AG04450 (cell line): ENCODE measurements around the gene NKX6-2. TPM values are rescaled to one million over a fixed set of nuclear protein-coding genes. Genes with fewer than 3 reads are reported as not detected.

Experiments used
- CTCF ChIA-PET: fragments of 300-600, 350-600 bp; formaldehyde crosslinking; extraction: SDS; loops from one replicate; lab custom pipeline; 2022; ENCODE audit warnings: antibody characterized with exemption, inconsistent platforms; lab: Charles Lee
- POLR2A ChIA-PET: fragments of 350-600 bp; formaldehyde crosslinking; extraction: SDS; loops from one replicate; lab custom pipeline; 2021; ENCODE audit warnings: antibody characterized with exemption, inconsistent platforms; lab: Yijun Ruan, JAX
- DNase-seq: peaks from one replicate; pipeline ENCODE4 v3.0.0-alpha.2; 2011; ENCODE audit warnings: low read depth, low spot score
- H3K27ac ChIP-seq: one replicate; pipeline ENCODE4 v1.5.1; 2012; ENCODE audit warnings: low read depth, low read length, control low read depth
- H3K27me3 ChIP-seq: one replicate; pipeline ENCODE4 v1.6.0; 2012; ENCODE audit warnings: low read length; ENCODE audit not compliant: control insufficient read depth, insufficient read depth
- H3K4me3 ChIP-seq: 2 replicates; pipeline ENCODE4 v1.5.1; 2011; ENCODE audit warnings: mild to moderate bottlenecking, low read depth, low read length, control low read depth
- H3K9me3 ChIP-seq: 2 replicates; pipeline ENCODE4 v1.5.1; 2012; ENCODE audit warnings: low read length; ENCODE audit not compliant: control insufficient read depth, insufficient read depth
- CTCF ChIP-seq: IDR thresholded peaks from 2 replicates; pipeline ENCODE4 v1.5.1; 2011; ENCODE audit warnings: low read depth, low read length, control low read depth, inconsistent platforms
- polyA plus RNA-seq: library from polyadenylated mRNA; depleted of rRNA; stranded (reverse); fragments of >200 nt; gene quantifications from 2 replicates; pipeline ENCODE4 v1.2.3, GENCODE V29; 2011

Gene NKX6-2
- polyA plus RNA-seq, 1 experiment = not detected

- no peak for TF ChIP-seq CTCF
- Histone ChIP-seq H3K4me3 (no peak overlapping the region), H3K27ac (no peak overlapping the region), H3K9me3 (peaks cover 6% of the 10 kb centered on the region), H3K27me3 (peaks cover 16% of the 10 kb centered on the region)
- no peak for DNase-seq
- ChIA-PET POLR2A (no interaction called here), CTCF (no interaction called here)
These were observed 19.0 kb upstream of the NKX6-2 start for GRCh38 chr10:132804785-132805426.

- CTCF ChIA-PET = no interaction called here
- no peak overlapping the region for H3K4me3 ChIP-seq
- H3K27me3 ChIP-seq = peaks cover 16% of the 10 kb centered on the region
- peaks cover 6% of the 10 kb centered on the region for H3K9me3 ChIP-seq
- POLR2A ChIA-PET = no interaction called here
- H3K27ac ChIP-seq = no peak overlapping the region
- DNase-seq = no peak
- no peak for TF ChIP-seq CTCF
These were observed 18.3 kb upstream of the NKX6-2 start for GRCh38 chr10:132804287-132804686.

GRCh38 chr10:132803416-132804210 lies 17.7 kb upstream of the NKX6-2 start:
- H3K9me3 ChIP-seq = peaks cover 6% of the 10 kb centered on the region
- POLR2A ChIA-PET = no interaction called here
- no peak overlapping the region for H3K27ac ChIP-seq
- no peak for DNase-seq
- no peak overlapping the region for H3K4me3 ChIP-seq
- TF ChIP-seq CTCF = no peak
- CTCF ChIA-PET = no interaction called here
- peaks cover 16% of the 10 kb centered on the region for H3K27me3 ChIP-seq

GRCh38 chr10:132802694-132803320 lies 16.9 kb upstream of the NKX6-2 start:
- Histone ChIP-seq H3K27me3 (peaks cover 16% of the 10 kb centered on the region), H3K27ac (no peak overlapping the region), H3K9me3 (peaks cover 6% of the 10 kb centered on the region), H3K4me3 (no peak overlapping the region)
- ChIA-PET CTCF (no interaction called here), POLR2A (no interaction called here)
- no peak for TF ChIP-seq CTCF
- DNase-seq = no peak

- CTCF ChIA-PET = no interaction called here
- peaks cover 16% of the 10 kb centered on the region for H3K27me3 ChIP-seq
These were observed 16.1 kb upstream of the NKX6-2 start for GRCh38 chr10:132802048-132802447.

More at GRCh38 chr10:132802048-132802447, 16.1 kb upstream of the NKX6-2 start:
- TF ChIP-seq CTCF = no peak
- POLR2A ChIA-PET = no interaction called here
- Histone ChIP-seq H3K9me3 (peaks cover 6% of the 10 kb centered on the region), H3K27ac (no peak overlapping the region), H3K4me3 (no peak overlapping the region)
- no peak for DNase-seq
